T-helper 1 cell treated with Interleukin-12 subunit alpha and Interleukin-12 subunit beta and Interleukin-4 antibody, amounts not matched to agents 30 μg/mL and 1 μg/mL, for 36 hours (primary cell): ENCODE measurements around the gene RAB33A.

Experiments
- H3K27ac Mint-ChIP-seq: one replicate; pipeline ENCODE4 v1.8.0; 2021; ENCODE audit warnings: mild to moderate bottlenecking, mixed read lengths
- H3K27me3 Mint-ChIP-seq: one replicate; pipeline ENCODE4 v1.8.0; 2021; ENCODE audit warnings: low read depth, mixed read lengths
- H3K36me3 Mint-ChIP-seq: one replicate; pipeline ENCODE4 v1.8.0; 2021; ENCODE audit warnings: low read depth, mixed read lengths
- H3K4me1 Mint-ChIP-seq: one replicate; pipeline ENCODE4 v1.8.0; 2021; ENCODE audit warnings: low read depth, mixed read lengths
- H3K4me3 Mint-ChIP-seq: one replicate; pipeline ENCODE4 v1.8.0; 2021; ENCODE audit warnings: mild to moderate bottlenecking, moderate library complexity, mixed read lengths
- H3K9me3 Mint-ChIP-seq: one replicate; pipeline ENCODE4 v1.8.0; 2021; ENCODE audit warnings: mixed read lengths

Gene RAB33A

DNA sequence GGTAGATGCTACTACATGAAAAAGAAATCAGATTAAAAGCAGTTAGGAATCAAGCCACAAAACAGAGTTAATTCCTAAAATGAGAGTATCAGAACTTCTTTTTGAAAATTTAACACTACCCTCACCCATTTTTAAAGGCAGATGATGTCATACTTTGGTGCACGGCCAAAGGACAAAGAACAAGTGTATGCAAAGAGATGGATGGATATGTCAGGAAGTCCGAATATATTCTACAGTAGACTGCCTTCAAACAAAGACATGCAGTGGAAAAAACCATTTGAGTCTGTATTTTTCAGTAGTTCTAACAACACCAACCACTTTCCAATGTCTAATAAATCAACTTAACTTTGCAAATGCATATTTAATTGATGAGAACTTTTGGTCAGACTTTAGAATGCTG, 8.4 kb upstream of the RAB33A start:
- Mint-ChIP-seq H3K27ac (no peak overlapping the region), H3K27me3 (no peaks in the 10 kb centered on the region), H3K36me3 (no peaks in the 10 kb centered on the region), H3K4me3 (peak overlapping the region; percentile 31), H3K9me3 (no peaks in the 10 kb centered on the region), H3K4me1 (peaks cover 30% of the 10 kb centered on the region)

DNA sequence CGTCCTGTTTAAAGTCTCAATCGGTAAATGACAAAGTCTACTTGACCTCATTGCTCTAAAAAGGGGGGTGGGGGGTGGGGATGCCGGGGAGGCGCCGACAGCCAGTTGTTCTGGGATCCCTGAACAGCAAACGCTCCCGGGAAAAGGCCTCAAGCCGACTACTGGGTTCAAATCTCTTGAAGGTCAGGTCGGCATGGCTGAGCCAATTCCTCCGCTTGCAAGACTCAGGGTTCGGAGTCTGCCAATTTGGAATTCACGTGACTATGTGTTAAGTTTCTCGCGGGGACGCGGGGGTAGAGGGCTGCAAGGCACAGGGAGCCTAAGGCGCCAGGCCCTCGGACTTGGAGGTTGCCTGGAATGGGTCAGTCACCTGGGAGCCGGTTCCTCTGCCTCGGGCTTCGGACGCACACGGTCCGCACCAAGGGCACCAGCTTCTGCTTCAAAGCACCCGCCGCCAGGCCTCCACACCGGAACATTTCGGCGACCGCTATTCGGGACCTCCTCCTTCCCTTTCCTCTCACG, 6.5 kb upstream of the RAB33A start:
- H3K4me1 Mint-ChIP-seq, result peaks cover 26% of the 10 kb centered on the region
- H3K27ac Mint-ChIP-seq, result peak overlapping the region; percentile 96
- H3K9me3 Mint-ChIP-seq, result no peaks in the 10 kb centered on the region
- H3K36me3 Mint-ChIP-seq, result no peaks in the 10 kb centered on the region
- no peaks in the 10 kb centered on the region for H3K27me3 Mint-ChIP-seq
- peak overlapping the region; percentile 90 for H3K4me3 Mint-ChIP-seq

DNA sequence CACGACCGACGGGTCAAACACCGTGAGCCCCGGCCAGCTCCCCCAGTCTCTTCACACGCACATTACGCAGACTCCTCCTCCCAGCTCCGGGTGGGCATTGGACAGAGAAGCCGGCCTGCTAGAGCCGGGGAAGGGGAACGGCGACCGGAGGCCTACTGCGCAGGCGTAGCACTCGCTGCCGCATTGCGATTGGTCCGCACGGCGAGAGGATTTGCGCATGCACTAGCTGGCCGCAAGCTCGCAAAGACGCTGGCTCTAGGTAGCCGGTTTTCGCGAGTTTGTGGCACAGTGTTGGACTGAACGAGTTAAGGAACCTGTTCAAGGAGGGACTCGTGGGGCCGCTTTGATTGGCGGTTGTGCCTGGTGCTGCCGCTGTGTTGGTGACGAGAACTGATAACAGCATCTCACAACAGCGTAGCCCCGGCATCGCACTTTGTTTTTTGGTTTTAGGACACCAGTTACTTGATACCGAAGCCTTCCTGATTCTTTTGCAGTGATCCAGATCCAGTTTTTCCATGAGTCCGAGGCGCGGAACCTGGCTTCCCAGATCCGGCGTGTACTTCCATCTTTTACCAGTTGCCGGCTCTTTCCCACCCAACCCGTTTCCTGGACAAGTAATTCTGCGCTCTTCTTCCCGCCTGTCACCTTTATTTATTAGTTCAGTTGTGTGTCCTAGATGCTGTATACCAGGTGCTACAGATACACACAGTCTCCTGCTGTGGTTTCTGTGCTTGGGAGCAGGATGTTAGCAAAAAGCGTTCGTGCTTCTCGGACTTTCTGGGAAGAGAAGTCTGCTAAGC, 5.9 kb upstream of the RAB33A start, which contains the start of gene AIFM1:
Gene AIFM1, minus strand, starts transcription at position 139 of the 800 bp plus-strand sequence. CDS start 185 bp downstream, outside the sequence.
- H3K9me3 Mint-ChIP-seq, result no peaks in the 10 kb centered on the region
- peaks cover 27% of the 10 kb centered on the region for H3K4me1 Mint-ChIP-seq
- peak within 1 kb of the TSS; percentile 90 for H3K4me3 Mint-ChIP-seq
- no peaks in the 10 kb centered on the region for H3K27me3 Mint-ChIP-seq
- H3K36me3 Mint-ChIP-seq, result no peaks in the 10 kb centered on the region
- peak within 1 kb of the TSS; percentile 96 for H3K27ac Mint-ChIP-seq

DNA sequence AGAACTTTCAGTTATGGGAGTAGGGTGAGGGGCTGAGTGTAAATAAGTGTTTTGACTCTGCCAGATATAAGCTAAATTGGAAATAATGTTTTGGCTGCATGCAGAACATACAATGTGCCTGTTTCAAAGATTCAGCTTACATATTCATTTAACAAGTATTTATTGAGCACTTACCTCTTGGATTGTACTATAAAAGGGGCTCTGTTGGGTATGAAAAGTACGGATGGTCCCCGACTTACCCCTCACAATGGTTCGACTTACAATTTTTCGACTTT, 5.3 kb upstream of the RAB33A start:
- Mint-ChIP-seq H3K9me3 (no peaks in the 10 kb centered on the region), H3K27me3 (no peaks in the 10 kb centered on the region)

GRCh38 chrX:130167040-130167439, 4.7 kb upstream of the RAB33A start:
- no peaks in the 10 kb centered on the region for H3K9me3 Mint-ChIP-seq
- H3K36me3 Mint-ChIP-seq, result no peaks in the 10 kb centered on the region
- peaks cover 25% of the 10 kb centered on the region for H3K4me1 Mint-ChIP-seq
- H3K4me3 Mint-ChIP-seq, result peak overlapping the region; percentile 90
- no peaks in the 10 kb centered on the region for H3K27me3 Mint-ChIP-seq
- peak overlapping the region; percentile 96 for H3K27ac Mint-ChIP-seq

More for the DNA sequence above, 5.3 kb upstream of the RAB33A start:
- Mint-ChIP-seq H3K36me3 (no peaks in the 10 kb centered on the region), H3K4me1 (peaks cover 27% of the 10 kb centered on the region), H3K27ac (peak overlapping the region; percentile 96), H3K4me3 (peak overlapping the region; percentile 90)

GRCh38 chrX:130170752-130171445, 863 bp upstream of the RAB33A start:
- Mint-ChIP-seq H3K36me3 (peaks cover 5% of the 10 kb centered on the region), H3K27ac (peak overlapping the region; percentile 71), H3K4me1 (peaks cover 25% of the 10 kb centered on the region), H3K27me3 (no peaks in the 10 kb centered on the region), H3K9me3 (no peaks in the 10 kb centered on the region), H3K4me3 (peak overlapping the region; percentile 91)

- H3K4me1 Mint-ChIP-seq, result peaks cover 29% of the 10 kb centered on the region
- no peaks in the 10 kb centered on the region for H3K9me3 Mint-ChIP-seq
- H3K4me3 Mint-ChIP-seq, result peak overlapping the region; percentile 91
- H3K27ac Mint-ChIP-seq, result peak overlapping the region; percentile 91
- H3K36me3 Mint-ChIP-seq, result peaks cover 6% of the 10 kb centered on the region
- H3K27me3 Mint-ChIP-seq, result no peaks in the 10 kb centered on the region
These were observed 524 bp downstream of the RAB33A start for GRCh38 chrX:130172127-130172845.

DNA sequence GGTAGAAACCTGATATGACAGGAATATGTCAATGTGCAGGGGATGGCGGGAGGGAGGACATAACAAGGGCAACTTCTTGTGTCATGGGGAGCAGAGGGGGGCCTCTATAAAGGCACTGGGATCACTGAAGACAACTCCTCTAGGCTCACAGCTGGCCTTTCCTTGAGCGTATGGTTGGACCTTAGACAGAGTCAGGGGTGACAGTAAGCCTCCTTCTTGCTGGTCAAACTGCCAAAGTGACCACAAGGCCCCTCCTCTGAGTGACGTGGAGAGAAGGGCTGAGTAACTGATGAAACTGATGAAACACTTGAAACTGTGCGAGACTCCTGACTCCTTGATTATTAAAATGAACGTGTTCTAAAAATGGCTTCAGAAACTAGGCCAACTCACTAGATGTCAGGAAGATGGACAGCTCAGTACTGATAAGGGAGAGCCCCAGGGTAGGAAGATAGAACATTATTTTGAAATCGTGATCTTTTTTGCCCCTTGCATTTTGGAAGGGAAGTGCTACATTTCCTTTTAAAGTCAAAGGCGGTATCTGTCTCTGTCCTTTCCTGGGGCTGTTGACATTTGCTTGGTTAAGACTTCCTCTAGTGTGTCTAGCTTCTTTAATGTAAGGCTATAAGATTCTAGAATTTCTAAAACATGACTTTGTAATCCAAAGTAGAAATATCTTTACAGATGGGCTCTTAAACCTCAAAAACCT, 1.6 kb downstream of the RAB33A start:
- peaks cover 35% of the 10 kb centered on the region for H3K4me1 Mint-ChIP-seq
- peak overlapping the region; percentile 91 for H3K27ac Mint-ChIP-seq
- H3K27me3 Mint-ChIP-seq, result no peaks in the 10 kb centered on the region
- peaks cover 13% of the 10 kb centered on the region for H3K36me3 Mint-ChIP-seq
- H3K9me3 Mint-ChIP-seq, result no peaks in the 10 kb centered on the region
- peak overlapping the region; percentile 91 for H3K4me3 Mint-ChIP-seq

DNA sequence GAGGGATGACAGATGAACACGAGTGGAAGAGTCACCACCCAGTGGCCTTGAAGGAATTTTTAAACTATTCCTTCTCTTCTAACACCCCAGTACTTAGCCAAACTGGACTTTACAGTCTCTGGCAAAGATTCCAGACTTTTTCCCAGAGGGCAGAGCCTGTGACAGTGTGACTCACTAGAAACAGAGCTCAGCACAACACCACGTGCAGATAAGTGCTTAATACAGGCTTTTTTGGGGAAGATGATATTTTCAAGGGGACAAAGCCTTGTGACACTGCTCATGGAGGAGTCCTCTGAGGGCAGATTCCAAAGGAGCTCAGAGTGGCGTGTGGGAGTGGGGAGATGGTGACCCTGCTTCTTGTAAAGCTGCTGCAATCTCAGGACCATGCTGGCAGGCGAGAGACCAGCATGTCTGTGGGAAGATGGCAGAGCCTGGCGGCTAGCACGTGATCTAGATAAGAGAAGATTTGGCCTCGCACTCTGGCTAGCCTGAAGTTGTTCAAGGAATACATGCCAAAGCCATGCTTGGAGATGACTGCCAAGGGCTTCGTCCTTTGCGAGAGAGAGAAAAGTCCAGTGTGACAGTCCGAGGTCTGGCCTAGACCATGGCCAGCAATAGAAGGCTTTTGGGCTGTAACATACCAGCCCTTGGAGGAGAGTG, 2.4 kb downstream of the RAB33A start:
- H3K36me3 Mint-ChIP-seq, result peaks cover 15% of the 10 kb centered on the region
- H3K27me3 Mint-ChIP-seq, result no peaks in the 10 kb centered on the region
- no peaks in the 10 kb centered on the region for H3K9me3 Mint-ChIP-seq
- H3K27ac Mint-ChIP-seq, result peak overlapping the region; percentile 91
- H3K4me1 Mint-ChIP-seq, result peaks cover 35% of the 10 kb centered on the region
- H3K4me3 Mint-ChIP-seq, result peak overlapping the region; percentile 91

- Mint-ChIP-seq H3K9me3 (no peaks in the 10 kb centered on the region), H3K4me3 (peak overlapping the region; percentile 91), H3K27me3 (no peaks in the 10 kb centered on the region), H3K36me3 (peaks cover 21% of the 10 kb centered on the region), H3K27ac (peak overlapping the region; percentile 65), H3K4me1 (peaks cover 41% of the 10 kb centered on the region)
These were observed 3.2 kb downstream of the RAB33A start for GRCh38 chrX:130174937-130175336.

- H3K4me1 Mint-ChIP-seq, result peaks cover 40% of the 10 kb centered on the region
- H3K4me3 Mint-ChIP-seq, result peak overlapping the region; percentile 67
- no peaks in the 10 kb centered on the region for H3K9me3 Mint-ChIP-seq
- H3K36me3 Mint-ChIP-seq, result peaks cover 22% of the 10 kb centered on the region
- H3K27me3 Mint-ChIP-seq, result no peaks in the 10 kb centered on the region
- H3K27ac Mint-ChIP-seq, result peak overlapping the region; percentile 47
These were observed 4.6 kb downstream of the RAB33A start for GRCh38 chrX:130176354-130176776.

GRCh38 chrX:130176942-130177341, 5.2 kb downstream of the RAB33A start:
- Mint-ChIP-seq H3K36me3 (peaks cover 22% of the 10 kb centered on the region), H3K27ac (peak overlapping the region; percentile 47), H3K4me1 (peaks cover 40% of the 10 kb centered on the region), H3K4me3 (no peak overlapping the region), H3K9me3 (no peaks in the 10 kb centered on the region), H3K27me3 (no peaks in the 10 kb centered on the region)

DNA sequence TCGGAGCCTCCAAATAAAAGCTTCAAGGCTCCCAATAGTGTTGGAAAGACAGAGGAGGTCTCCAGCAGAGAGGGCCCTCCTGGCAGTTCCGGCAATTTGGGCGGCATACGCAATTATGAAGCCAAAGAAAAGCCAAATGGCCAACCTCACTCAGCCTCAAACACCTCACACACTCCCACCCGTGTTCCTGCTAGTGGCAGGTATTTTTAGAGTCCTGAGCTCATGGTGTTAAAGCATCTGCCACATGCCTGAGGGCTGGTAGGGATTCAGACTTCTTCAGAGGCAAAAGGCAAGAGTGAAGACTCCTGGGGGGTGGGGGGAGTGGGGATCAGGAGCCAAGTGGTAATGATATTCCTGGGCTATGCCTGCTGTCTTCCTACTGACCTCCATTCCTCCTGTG, 7.4 kb downstream of the RAB33A start:
- Mint-ChIP-seq H3K9me3 (no peaks in the 10 kb centered on the region), H3K4me3 (no peak overlapping the region), H3K27me3 (no peaks in the 10 kb centered on the region), H3K4me1 (peaks cover 35% of the 10 kb centered on the region), H3K27ac (no peak overlapping the region), H3K36me3 (peaks cover 19% of the 10 kb centered on the region)
